Testis (tissue), 5 donors: ENCODE measurements around the gene SCGB1D4. TPM values are rescaled to one million over a fixed set of nuclear protein-coding genes. Genes with fewer than 3 reads are reported as not detected.
"Not testable (repeated sequence)": the region's sequence is repeated elsewhere in the genome, so short reads cannot be mapped to it uniquely, and the experiment has no call there.

ENCODE experiments used
- DNase-seq: peaks from one replicate; pipeline ENCODE4 v3.0.0-alpha.2; 2019
- H3K27ac ChIP-seq, 2 donors: fragments of 200-600 bp; sonication (generic); one replicate each; pipeline ENCODE4 v1.5.1; 2019
- H3K27me3 ChIP-seq: fragments of 200-600 bp; sonication (generic); one replicate; pipeline ENCODE4 v1.5.1; 2019
- H3K36me3 ChIP-seq: fragments of 200-600 bp; sonication (generic); one replicate; pipeline ENCODE4 v1.5.1; 2017; ENCODE audit warnings: low read depth; ENCODE audit errors: missing control alignments
- H3K4me1 ChIP-seq: fragments of 200-600 bp; sonication (generic); one replicate; pipeline ENCODE4 v1.5.1; 2019
- H3K4me3 ChIP-seq, 2 donors: fragments of 200-600 bp; sonication (generic); one replicate each; pipeline ENCODE4 v1.5.1; 2017 to 2019
- H3K9me3 ChIP-seq: fragments of 200-600 bp; sonication (generic); one replicate; pipeline ENCODE4 v1.5.1; 2017
- POLR2A ChIP-seq: fragments of 450-650 bp; IDR thresholded peaks from one replicate; pipeline ENCODE4 v1.6.1; 2017; ENCODE audit warnings: antibody characterized with exemption, mild to moderate bottlenecking, moderate library complexity
- WGBS, 2 donors: methylation state at CpG; one replicate each; pipeline ENCODE4 v1.1.5; 2018; 5-methylcytosine and 5-hydroxymethylcytosine counted together
- intact Hi-C: fragments of 100-400 bp; cut with DNase I; formaldehyde crosslinking; loops from one replicate; pipeline ENCODE4 v1.15.1; 2023; ENCODE audit warnings: low total_unique reads
- long read RNA-seq, 2 donors: transcript quantifications; one replicate each; lab custom pipeline, GENCODE V29; 2026
- polyA plus RNA-seq: library from polyadenylated mRNA; stranded (reverse); fragments of 350-450 nt; fragmentation: Illumina TruSeq; extraction: RNeasy Lipid Tissue Mini Kit (QIAGEN cat#74804); gene quantifications from one replicate; pipeline ENCODE4 v1.2.3, GENCODE V29; 2014; ENCODE audit warnings: low read depth, low replicate concordance; ENCODE audit not compliant: insufficient read depth
- total RNA-seq, 2 donors: library from RNA; depleted of rRNA; stranded (reverse); fragments of >200 nt; gene quantifications; one replicate each; pipeline ENCODE4 v1.2.3, GENCODE V29; 2016
- TF ChIP-seq, protein P1 (sequence below), 3 experiments: fragments of 450-650 bp in 2 of 3; fragments of 200-600 bp in 1 of 3; sonication (generic) in 1 of 3; IDR thresholded peaks; one replicate each; pipeline ENCODE4 v1.5.1; 2016 to 2019; ENCODE audit warnings: antibody characterized with exemption in 3 of 3, mild to moderate bottlenecking in 2 of 3, moderate library complexity in 1 of 3

Gene SCGB1D4, protein sequence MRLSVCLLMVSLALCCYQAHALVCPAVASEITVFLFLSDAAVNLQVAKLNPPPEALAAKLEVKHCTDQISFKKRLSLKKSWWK
- total RNA-seq: 1 to 10 TPM in 1 of 2 donors, not detected in 1; 1.4 TPM
- polyA plus RNA-seq: 48.9 TPM
- long read RNA-seq, donor 1: 0 reads
- long read RNA-seq, donor 2: 0 reads

DNA sequence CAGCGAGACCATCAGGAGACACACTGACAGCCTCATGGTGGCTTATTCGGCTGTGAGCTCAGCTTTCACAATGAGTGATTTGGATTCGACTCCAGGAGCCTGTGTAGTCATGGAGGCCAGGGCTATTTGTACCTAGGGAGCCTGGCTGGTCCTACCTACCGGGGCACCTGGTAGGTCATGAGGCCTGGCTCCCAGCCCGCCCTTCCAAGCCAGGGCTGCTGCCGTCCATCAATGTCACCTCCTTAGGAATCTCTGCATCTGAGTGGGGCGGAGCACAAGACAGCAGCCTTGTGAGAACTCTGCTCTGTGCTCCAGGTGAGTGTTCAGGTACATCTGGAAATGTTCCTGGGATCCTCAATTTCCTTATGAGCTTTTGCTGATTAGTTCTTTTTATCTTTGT is at the start of gene SCGB1D4:
Gene SCGB1D4, minus strand, starts transcription at position 101 of the 400 bp plus-strand sequence. Its CDS starts 65 bp downstream, at position 36.
- no peaks in the 10 kb centered on the region for H3K9me3 ChIP-seq
- WGBS, 2 donors: 77 to 89% methylated on average over 3 to 7 of the region's 7 CpGs
- H3K4me3 ChIP-seq: no peak within 1 kb of the TSS
- DNase-seq: no peak
- H3K27me3 ChIP-seq: no peaks in the 10 kb centered on the region
- TF ChIP-seq, protein P1, sequence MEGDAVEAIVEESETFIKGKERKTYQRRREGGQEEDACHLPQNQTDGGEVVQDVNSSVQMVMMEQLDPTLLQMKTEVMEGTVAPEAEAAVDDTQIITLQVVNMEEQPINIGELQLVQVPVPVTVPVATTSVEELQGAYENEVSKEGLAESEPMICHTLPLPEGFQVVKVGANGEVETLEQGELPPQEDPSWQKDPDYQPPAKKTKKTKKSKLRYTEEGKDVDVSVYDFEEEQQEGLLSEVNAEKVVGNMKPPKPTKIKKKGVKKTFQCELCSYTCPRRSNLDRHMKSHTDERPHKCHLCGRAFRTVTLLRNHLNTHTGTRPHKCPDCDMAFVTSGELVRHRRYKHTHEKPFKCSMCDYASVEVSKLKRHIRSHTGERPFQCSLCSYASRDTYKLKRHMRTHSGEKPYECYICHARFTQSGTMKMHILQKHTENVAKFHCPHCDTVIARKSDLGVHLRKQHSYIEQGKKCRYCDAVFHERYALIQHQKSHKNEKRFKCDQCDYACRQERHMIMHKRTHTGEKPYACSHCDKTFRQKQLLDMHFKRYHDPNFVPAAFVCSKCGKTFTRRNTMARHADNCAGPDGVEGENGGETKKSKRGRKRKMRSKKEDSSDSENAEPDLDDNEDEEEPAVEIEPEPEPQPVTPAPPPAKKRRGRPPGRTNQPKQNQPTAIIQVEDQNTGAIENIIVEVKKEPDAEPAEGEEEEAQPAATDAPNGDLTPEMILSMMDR (IDR thresholded peaks at IDR 0.05): no peak
- no peak for TF ChIP-seq POLR2A
- intact Hi-C loops: no loop called here
- H3K4me1 ChIP-seq: no peaks in the 10 kb centered on the region
- no peaks in the 10 kb centered on the region for H3K36me3 ChIP-seq
- no peak within 1 kb of the TSS for H3K27ac ChIP-seq

DNA sequence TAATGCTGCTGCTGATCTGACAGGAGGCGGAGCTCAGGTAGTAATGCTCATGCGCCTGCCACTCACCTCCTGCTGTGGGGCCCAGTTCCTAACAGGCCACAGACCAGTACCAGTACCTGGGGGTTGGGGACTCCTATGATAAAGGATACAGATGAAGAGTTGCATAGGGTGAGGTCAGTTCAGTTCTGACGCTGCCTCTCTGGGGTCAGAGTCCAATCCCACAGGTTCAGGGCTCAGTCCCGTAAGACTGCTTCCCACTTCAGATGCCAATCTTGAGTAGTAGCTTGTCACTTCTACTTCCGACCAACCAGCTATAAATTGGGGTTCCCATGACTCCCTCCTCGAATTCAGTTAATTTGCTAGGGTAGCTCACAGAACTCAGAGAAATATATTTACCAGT is 47.0 kb upstream of the SCGB1D4 start:
- TF ChIP-seq, protein P1 (IDR thresholded peaks at IDR 0.05): no peak
- TF ChIP-seq POLR2A: no peak
- intact Hi-C loops: no loop called here
- Histone ChIP-seq H3K9me3 (no peaks in the 10 kb centered on the region), H3K27me3 (no peaks in the 10 kb centered on the region), H3K4me1 (no peaks in the 10 kb centered on the region), H3K36me3 (no peaks in the 10 kb centered on the region), H3K4me3 (no peak overlapping the region), H3K27ac (no peak overlapping the region)
- WGBS, 2 donors: 93 to 95% methylated on average over 4 to 6 of the region's 6 CpGs
- no peak for DNase-seq

DNA sequence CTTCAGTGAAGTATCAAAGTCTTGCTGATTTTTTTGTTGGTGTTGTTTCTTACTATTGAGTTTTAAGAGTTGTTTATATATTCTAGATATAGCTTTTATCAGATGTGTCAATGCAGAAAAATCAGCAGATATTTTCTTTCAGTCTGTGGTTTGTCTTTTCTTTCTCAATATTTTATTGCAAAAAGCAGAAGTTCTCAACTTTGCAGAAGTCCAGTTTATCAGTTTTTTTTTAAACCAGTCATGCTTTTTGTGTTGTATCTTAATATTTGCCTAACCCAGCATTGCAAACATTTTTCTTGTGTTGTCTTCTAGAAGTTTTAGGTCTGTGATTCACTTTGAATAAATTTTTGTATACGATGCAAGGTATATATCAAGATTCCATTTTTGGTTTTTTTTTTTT is 45.3 kb upstream of the SCGB1D4 start:
- Histone ChIP-seq H3K27me3 (no peaks in the 10 kb centered on the region), H3K9me3 (no peaks in the 10 kb centered on the region), H3K27ac (no peak overlapping the region), H3K4me1 (no peaks in the 10 kb centered on the region), H3K36me3 (no peaks in the 10 kb centered on the region), H3K4me3 (no peak overlapping the region)
- WGBS, 2 donors: 84 to 91% methylated on average over 1 of the region's 1 CpG
- no peak for TF ChIP-seq POLR2A
- TF ChIP-seq, protein P1 (IDR thresholded peaks at IDR 0.05): no peak
- no peak for DNase-seq
- intact Hi-C loops: no loop called here

DNA sequence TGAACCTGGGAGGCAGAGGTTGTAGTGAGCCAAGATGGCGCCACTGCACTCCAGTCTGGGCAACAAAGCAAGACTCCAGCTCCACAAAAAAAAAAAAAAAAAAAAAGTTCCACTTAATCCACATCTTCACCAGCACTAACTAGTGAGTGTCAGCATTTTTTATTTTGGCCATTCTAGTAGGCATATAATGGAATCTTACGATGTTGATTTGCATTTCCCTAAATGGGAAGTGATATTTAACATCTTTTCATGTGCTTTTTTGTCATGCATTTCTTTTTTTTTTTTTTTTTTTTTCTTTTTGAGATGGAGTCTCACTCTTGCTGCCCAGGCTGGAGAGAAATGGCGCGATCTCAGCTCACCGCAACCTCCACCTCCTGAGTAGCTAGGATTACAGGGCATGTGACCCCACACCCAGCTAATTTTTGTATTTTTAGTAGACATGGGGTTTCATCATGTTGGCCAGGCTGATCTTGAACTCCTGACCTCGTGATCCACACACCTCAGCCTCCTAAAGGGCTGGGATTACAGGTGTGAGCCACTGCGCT is 44.8 kb upstream of the SCGB1D4 start:
- H3K27ac ChIP-seq, H3K27me3 ChIP-seq, intact Hi-C loops, H3K9me3 ChIP-seq, DNase-seq, H3K4me1 ChIP-seq, H3K4me3 ChIP-seq, H3K36me3 ChIP-seq: not testable (repeated sequence)
- WGBS, 2 donors: 88 to 94% methylated on average over 7 of the region's 7 CpGs

DNA sequence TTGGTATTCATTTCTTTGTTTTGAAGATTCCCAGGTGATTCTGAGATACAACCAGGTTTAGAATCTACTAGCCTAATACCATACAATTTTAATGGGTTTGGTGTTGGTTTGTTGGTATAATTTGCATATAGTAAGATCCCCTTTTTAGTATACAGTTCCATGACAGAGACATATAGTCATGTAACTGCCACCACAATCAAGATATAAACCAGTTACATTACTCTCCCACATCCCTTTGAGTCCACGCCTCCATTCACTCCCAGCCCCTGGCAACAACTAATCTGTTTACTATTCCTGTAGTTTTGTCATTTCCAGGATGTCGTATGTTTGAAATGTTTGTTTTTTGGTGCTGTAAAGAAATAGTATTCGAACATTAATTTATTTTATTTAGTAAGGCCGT is 42.7 kb upstream of the SCGB1D4 start:
- WGBS, 2 donors: 87 to 88% methylated on average over 4 of the region's 4 CpGs
- intact Hi-C loops: no loop called here

More for the DNA sequence above, 42.7 kb upstream of the SCGB1D4 start:
- Histone ChIP-seq H3K4me1 (no peaks in the 10 kb centered on the region), H3K27ac (no peak overlapping the region), H3K9me3 (no peaks in the 10 kb centered on the region), H3K36me3 (no peaks in the 10 kb centered on the region), H3K4me3 (no peak overlapping the region), H3K27me3 (no peaks in the 10 kb centered on the region)
- no peak for DNase-seq
- TF ChIP-seq POLR2A: no peak
- TF ChIP-seq, protein P1 (IDR thresholded peaks at IDR 0.05): no peak
